Measurements from ENCODE around the gene PACSIN1. TPM values are rescaled to one million over a fixed set of nuclear protein-coding genes. Genes with fewer than 3 reads are reported as not detected.

Gene PACSIN1
- total RNA-seq, 2 experiments from 2014 or later: 0.11 to 0.13 TPM

- CTCF ChIA-PET: interaction anchor here (1.3 kb wide), 1 partner anchor 16 kb away, joined by 3 read pairs; no protein-coding TSS in a partner anchor
- POLR2A ChIA-PET: no interaction called here
Observed at GRCh38 chr6:34554291-34555006, 88.6 kb downstream of the PACSIN1 start.

DNA sequence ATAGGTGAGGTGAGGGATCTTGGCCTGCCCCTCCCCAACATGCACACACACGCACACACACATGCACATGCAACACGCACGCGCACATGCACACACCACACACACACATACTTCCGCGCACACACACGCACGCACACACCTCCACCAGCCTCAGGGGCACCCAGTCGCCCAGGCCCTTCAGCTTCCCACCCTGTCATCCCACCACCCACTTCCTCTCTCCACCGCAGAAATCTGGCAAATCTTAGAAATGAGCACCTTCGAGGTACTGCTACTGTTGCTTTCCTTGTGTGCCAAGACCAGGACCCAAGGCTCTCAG lies 89.1 kb downstream of the PACSIN1 start:
- CTCF ChIA-PET: interaction anchor here (1.3 kb wide), 1 partner anchor 15 kb away, joined by 3 read pairs; no protein-coding TSS in a partner anchor
- POLR2A ChIA-PET: no interaction called here

- ChIA-PET CTCF (interaction anchor here (1.3 kb wide), 1 partner anchor 15 kb away, joined by 3 read pairs; no protein-coding TSS in a partner anchor), POLR2A (no interaction called here)
Observed at GRCh38 chr6:34555328-34555727, 89.5 kb downstream of the PACSIN1 start.

DNA sequence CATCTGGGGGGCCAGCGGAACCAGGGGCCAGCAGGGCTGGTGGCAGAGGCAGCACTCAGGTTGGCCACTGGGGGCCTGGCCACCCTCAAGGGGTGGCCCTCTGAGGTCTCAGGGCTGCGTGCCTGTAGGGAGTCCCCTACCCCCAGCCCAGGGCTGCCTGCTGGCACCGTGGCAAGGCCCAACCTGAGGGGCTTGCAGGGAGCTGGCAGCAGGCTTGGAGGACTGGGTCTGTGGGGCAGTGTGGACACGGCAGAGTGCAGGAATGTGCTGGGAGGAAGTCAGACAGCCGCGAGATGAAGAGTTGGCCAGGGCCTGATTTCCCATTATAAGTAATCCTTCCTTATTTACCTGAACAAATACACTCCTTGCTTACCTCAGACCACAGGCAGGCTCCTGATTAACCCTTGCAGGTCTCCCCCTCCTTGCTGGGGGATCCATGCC lies 90.2 kb downstream of the PACSIN1 start, which contains the start of gene SPDEF:
TSS of gene SPDEF (minus strand) at position 299 of the 441 bp plus-strand sequence. CDS start 11,874 bp downstream, outside the sequence.
- CTCF ChIA-PET: interaction anchor here (1.3 kb wide), 1 partner anchor 14 kb away, joined by 3 read pairs; no protein-coding TSS in a partner anchor
- POLR2A ChIA-PET: no interaction called here

GRCh38 chr6:34556493-34556892 lies 90.6 kb downstream of the PACSIN1 start:
- POLR2A ChIA-PET: no interaction called here
- CTCF ChIA-PET: no interaction called here

GRCh38 chr6:34557228-34557627 lies 91.4 kb downstream of the PACSIN1 start:
- ChIA-PET CTCF (no interaction called here), POLR2A (no interaction called here)

DNA sequence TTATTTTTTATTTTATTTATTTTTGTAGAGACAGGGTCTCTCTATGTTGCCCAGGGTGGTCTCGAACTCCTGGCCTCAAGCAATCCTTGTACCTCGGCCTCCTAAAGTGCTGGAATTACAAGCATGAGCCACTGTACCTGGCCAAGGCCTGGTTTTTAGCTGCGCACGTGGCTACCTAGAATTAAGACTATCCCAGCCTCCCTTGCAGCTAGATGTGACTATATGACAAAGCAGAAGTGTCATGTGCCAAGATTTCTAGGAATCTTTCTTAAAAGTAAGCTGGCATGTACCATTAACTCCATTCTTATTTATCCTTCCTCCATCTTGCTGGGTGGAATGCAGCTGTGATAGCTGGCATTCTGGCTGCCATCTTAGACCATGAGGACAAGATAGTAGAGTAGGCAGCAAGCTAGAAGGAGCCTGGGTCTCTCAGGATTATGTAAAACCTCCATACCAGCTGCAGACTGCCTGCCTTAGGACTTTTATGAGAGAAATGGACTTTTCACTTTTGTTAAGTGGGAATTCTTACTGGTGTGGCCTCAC lies 92.4 kb downstream of the PACSIN1 start:
- ChIA-PET CTCF (no interaction called here), POLR2A (no interaction called here)

GRCh38 chr6:34559651-34560365 lies 93.9 kb downstream of the PACSIN1 start:
- ChIA-PET POLR2A (no interaction called here), CTCF (interaction anchor here (0.7 kb wide), 2 partner anchors 76 to 667 kb away, joined by 3 read pairs; no protein-coding TSS in a partner anchor)

- CTCF ChIA-PET: no interaction called here
- POLR2A ChIA-PET: no interaction called here
Observed at GRCh38 chr6:34560366-34561226, 94.7 kb downstream of the PACSIN1 start.

- ChIA-PET CTCF (no interaction called here), POLR2A (no interaction called here)
Observed at GRCh38 chr6:34561227-34561530, 95.3 kb downstream of the PACSIN1 start.

DNA sequence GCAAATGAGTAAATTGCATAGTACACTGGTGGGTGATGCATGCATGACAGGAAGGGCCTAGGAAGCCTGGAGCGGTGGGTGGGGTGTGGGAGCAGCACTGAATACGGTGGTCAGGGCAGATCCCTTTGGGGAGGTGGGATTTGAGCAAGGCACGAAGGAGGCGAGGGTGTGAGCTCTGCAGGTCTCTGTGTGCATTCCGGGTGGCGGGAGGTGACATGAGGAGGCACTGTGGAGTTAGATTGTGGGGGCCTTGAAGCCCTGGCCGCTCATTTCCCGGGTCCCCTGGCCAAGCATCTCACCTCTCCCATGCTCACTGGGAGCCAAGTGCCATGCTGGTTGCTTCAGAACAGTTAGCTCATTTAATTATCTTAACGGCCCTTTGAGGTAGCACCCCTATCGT lies 96.5 kb downstream of the PACSIN1 start:
- ChIA-PET POLR2A (no interaction called here), CTCF (interaction anchor here (1.4 kb wide), 1 partner anchor 16 kb away, joined by 4 read pairs; no protein-coding TSS in a partner anchor)

GRCh38 chr6:34562861-34563512 lies 97.1 kb downstream of the PACSIN1 start:
- POLR2A ChIA-PET: no interaction called here
- CTCF ChIA-PET: interaction anchor here (1.4 kb wide), 1 partner anchor 15 kb away, joined by 4 read pairs; no protein-coding TSS in a partner anchor

DNA sequence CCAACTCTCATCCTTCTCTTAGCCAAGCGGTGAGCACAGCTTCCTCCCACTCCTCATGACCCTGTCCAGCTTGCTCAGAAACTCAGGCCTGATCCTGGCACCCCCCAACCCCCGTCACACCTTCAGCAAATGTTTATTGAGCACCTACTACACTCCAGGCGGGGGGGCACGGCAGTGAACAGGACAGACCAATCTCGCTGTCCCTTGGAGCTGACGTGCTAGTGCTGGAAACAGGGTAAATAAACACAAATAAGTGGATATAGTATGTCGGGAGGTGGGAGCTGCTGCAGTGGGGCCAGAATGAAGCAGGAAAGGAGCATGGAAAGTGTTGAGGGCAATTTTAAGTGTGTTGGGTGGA lies 97.6 kb downstream of the PACSIN1 start:
- POLR2A ChIA-PET: no interaction called here
- CTCF ChIA-PET: interaction anchor here (1.4 kb wide), 1 partner anchor 15 kb away, joined by 4 read pairs; no protein-coding TSS in a partner anchor

- ChIA-PET POLR2A (no interaction called here), CTCF (interaction anchor here (0.5 kb wide), 1 partner anchor 45 kb away, joined by 3 read pairs; no protein-coding TSS in a partner anchor)
Observed at GRCh38 chr6:34564181-34564580, 98.3 kb downstream of the PACSIN1 start.

DNA sequence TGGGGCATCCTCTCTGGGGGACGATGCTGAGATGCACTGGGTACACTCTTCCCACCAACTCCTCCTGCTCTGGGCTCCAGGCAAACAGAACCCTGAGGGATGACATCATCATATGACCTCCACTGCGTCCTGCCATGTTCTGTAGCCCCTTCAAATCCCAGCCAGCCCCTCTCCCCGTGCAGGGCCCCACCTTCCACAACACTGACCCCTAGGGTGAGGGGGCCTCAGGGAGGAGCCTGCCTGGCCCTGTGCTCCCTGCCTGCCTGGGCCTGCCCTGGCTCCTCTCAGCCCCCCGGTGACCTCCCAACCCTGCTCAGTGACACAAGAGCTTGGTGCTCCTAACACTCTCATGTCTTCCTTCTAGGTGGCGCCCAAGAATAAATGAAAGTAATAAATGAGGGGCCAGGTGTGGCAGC lies 99.9 kb downstream of the PACSIN1 start:
- ChIA-PET POLR2A (no interaction called here), CTCF (no interaction called here)

DNA sequence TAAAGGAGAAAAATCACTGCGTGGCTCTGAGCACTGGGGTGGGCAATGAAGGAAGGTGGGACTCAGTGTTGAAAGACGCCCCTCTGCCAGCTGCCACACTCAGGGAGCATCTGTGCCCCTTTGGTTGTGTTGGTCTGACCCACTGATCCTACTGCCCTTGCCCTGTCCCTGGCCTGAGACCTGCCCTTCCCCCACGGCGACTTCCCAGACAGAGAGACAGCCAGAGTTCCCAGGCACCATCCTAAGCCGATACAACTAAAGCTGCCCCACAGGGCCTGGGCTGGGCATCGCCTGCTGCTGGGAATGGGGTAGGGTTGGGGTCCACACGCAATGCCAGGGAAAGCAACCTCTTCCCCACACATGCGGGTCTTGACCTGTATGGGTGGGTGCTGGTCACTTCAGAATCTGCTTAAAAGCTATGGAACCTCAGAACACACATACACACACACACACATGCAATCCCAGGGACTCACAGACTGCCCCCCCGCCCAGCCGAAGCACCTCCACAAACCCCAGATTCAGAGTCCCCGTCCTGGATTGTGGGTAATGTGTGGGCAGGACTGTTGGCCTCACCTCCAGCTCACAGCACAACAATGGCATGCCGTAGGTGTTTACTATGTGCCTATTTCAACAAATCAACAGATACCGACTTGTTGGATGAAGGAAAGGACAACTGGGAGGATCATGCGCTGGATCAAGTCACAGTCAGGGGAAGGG lies 101.1 kb downstream of the PACSIN1 start:
- ChIA-PET POLR2A (no interaction called here), CTCF (interaction anchor here (0.6 to 1.1 kb wide), 2 partner anchors 108 to 189 kb away, joined by 3 read pairs; no protein-coding TSS in a partner anchor)

DNA sequence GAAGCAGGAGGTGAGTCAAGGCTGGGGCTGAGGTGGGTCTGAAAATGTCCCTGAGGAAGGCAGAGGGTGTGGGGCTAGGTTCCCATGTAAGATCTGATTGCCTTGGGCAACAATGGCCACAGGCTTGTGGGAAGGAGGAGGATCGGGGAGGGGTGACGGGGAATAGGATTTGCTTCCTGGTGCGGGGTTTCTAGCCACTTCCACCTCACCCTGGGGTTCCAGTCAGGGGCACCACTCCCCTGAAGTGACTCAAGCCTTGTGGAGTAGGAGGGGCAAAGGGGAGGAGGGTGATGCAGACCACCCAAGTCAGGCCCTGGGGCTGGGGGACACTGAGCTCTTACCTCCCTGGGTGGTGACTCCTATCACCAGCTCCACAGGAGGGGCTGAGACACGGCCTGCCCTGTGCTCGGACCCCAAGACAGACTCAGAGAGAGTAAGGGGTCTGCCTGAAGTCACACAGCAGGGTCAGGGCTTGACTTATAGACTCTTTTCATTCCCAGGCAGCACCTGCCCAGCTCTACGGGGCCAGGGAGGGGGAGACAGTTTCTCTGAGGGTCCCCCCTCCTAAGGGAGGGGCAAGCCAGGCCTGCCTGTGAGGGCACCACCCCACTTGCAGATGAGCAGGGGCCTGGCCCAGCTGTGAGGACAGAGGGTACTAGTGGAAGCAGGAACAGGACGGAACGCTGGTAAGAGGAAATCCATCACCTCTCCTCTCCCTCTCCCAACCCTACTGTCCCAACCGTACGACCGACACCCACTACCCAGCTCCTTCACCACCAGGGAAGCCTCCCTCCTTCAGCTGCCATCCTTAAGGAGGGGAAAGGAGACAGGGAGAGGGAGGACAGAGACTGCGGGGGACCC lies 102.7 kb downstream of the PACSIN1 start:
- POLR2A ChIA-PET: no interaction called here
- CTCF ChIA-PET: no interaction called here
